HG02943 (cell line): ENCODE results near the gene PLA2G2C.
"Not testable (repeated sequence)": the region's sequence is repeated elsewhere in the genome, so short reads cannot be mapped to it uniquely, and the experiment has no call there.

Experiments used
- ATAC-seq: cut with Tn5 transposase; IDR thresholded peaks from one replicate; pipeline ENCODE4 v1.9.1; 2021; ENCODE audit warnings: mild to moderate bottlenecking, low read depth, moderate library complexity; ENCODE audit not compliant: unreplicated experiment

Gene PLA2G2C

GRCh38 chr1:20139776-20140612 lies 46.3 kb downstream of the PLA2G2C start:
- ATAC-seq, result no peak

- ATAC-seq, result no peak
Observed at GRCh38 chr1:20138961-20139550, 47.3 kb downstream of the PLA2G2C start, which contains the start of gene PLA2G2F. Gene PLA2G2F, plus strand, starts transcription at chr1:20139323. Its CDS starts 105 bp downstream, at chr1:20139428.

- no peak for ATAC-seq
Observed at GRCh38 chr1:20138346-20138745, 48.0 kb downstream of the PLA2G2C start.

- ATAC-seq, result no peak
Observed at GRCh38 chr1:20137604-20138003, 48.7 kb downstream of the PLA2G2C start.

GRCh38 chr1:20137055-20137454 lies 49.3 kb downstream of the PLA2G2C start:
- no peak for ATAC-seq

GRCh38 chr1:20136249-20136648 lies 50.1 kb downstream of the PLA2G2C start:
- ATAC-seq, result no peak

GRCh38 chr1:20134995-20135394 lies 51.3 kb downstream of the PLA2G2C start:
- ATAC-seq, result no peak

- ATAC-seq, result not testable (repeated sequence)
Observed at GRCh38 chr1:20130518-20130917, 55.8 kb downstream of the PLA2G2C start.

- no peak for ATAC-seq
Observed at GRCh38 chr1:20126806-20127440, 59.4 kb downstream of the PLA2G2C start.

GRCh38 chr1:20126041-20126805 lies 60.1 kb downstream of the PLA2G2C start:
- no peak for ATAC-seq

- no peak for ATAC-seq
Observed at GRCh38 chr1:20125100-20125499, 61.2 kb downstream of the PLA2G2C start.

GRCh38 chr1:20124456-20125057 lies 61.8 kb downstream of the PLA2G2C start:
- ATAC-seq, result no peak

GRCh38 chr1:20123722-20124455 lies 62.4 kb downstream of the PLA2G2C start:
- no peak for ATAC-seq

GRCh38 chr1:20120796-20121195 lies 65.5 kb downstream of the PLA2G2C start:
- ATAC-seq, result no peak

GRCh38 chr1:20119347-20119746 lies 67.0 kb downstream of the PLA2G2C start, which contains the start of gene PLA2G2D:
Gene PLA2G2D, minus strand, starts transcription at chr1:20119536. Its CDS starts 38 bp downstream, at chr1:20119498.
- ATAC-seq, result no peak

- ATAC-seq, result no peak
Observed at GRCh38 chr1:20117236-20117635, 69.1 kb downstream of the PLA2G2C start.

GRCh38 chr1:20115916-20116315 lies 70.4 kb downstream of the PLA2G2C start:
- no peak for ATAC-seq

- ATAC-seq, result no peak
Observed at GRCh38 chr1:20115479-20115878, 70.8 kb downstream of the PLA2G2C start.

GRCh38 chr1:20114021-20114648 lies 72.2 kb downstream of the PLA2G2C start:
- ATAC-seq, result no peak
